ENCODE measurements around the gene BARX1. TPM values are rescaled to one million over a fixed set of nuclear protein-coding genes. Genes with fewer than 3 reads are reported as not detected.

Gene BARX1
- total RNA-seq, 4 donors from 2014 or later, result 0.28 to 0.67 TPM; not detected in 2

- H3K27me3 ChIP-seq, result peaks cover 52 to 62% of the 10 kb centered on the region in 2 donors
- no peak overlapping the region for H3K27ac ChIP-seq
- no peak overlapping the region for H3K4me3 ChIP-seq
- peaks cover 0 to 6% of the 10 kb centered on the region in 2 donors for H3K4me1 ChIP-seq
- no peaks in the 10 kb centered on the region for H3K9me3 ChIP-seq
- TF ChIP-seq CTCF (IDR thresholded peaks at IDR 0.05) (no peak), POLR2A (IDR thresholded peaks at IDR 0.05) (no peak)
- no peak for DNase-seq
- no peaks in the 10 kb centered on the region for H3K36me3 ChIP-seq
- intact Hi-C loops (cut with DNase I; ENCODE audit: low total_unique reads), result no loop called here
Measured at GRCh38 chr9:93958819-93959682, 3.9 kb upstream of the BARX1 start.

GRCh38 chr9:93958121-93958818, 3.1 kb upstream of the BARX1 start:
- Histone ChIP-seq H3K9me3 (no peaks in the 10 kb centered on the region), H3K4me3 (no peak overlapping the region), H3K27ac (no peak overlapping the region), H3K36me3 (no peaks in the 10 kb centered on the region), H3K27me3 (peaks cover 59 to 70% of the 10 kb centered on the region in 2 donors), H3K4me1 (peaks cover 0 to 6% of the 10 kb centered on the region in 2 donors)
- DNase-seq, result no peak
- no peak for TF ChIP-seq CTCF (IDR thresholded peaks at IDR 0.05)
- TF ChIP-seq POLR2A (IDR thresholded peaks at IDR 0.05), result no peak
- intact Hi-C loops (cut with DNase I; ENCODE audit: low total_unique reads), result no loop called here

GRCh38 chr9:93955981-93956784, 1.0 kb upstream of the BARX1 start:
- H3K36me3 ChIP-seq, result no peaks in the 10 kb centered on the region
- no peak overlapping the region for H3K27ac ChIP-seq
- no peak for TF ChIP-seq POLR2A (IDR thresholded peaks at IDR 0.05)
- TF ChIP-seq CTCF (IDR thresholded peaks at IDR 0.05), result no peak
- no peaks in the 10 kb centered on the region for H3K9me3 ChIP-seq
- peaks cover 0 to 24% of the 10 kb centered on the region in 2 donors for H3K4me1 ChIP-seq
- intact Hi-C loops (cut with DNase I; ENCODE audit: low total_unique reads), result no loop called here
- no peak for DNase-seq
- peaks cover 69 to 82% of the 10 kb centered on the region in 2 donors for H3K27me3 ChIP-seq
- H3K4me3 ChIP-seq, result no peak overlapping the region

- Histone ChIP-seq H3K27me3 (peaks cover 66 to 80% of the 10 kb centered on the region in 2 donors), H3K4me1 (peaks cover 0 to 25% of the 10 kb centered on the region in 2 donors), H3K9me3 (no peaks in the 10 kb centered on the region), H3K36me3 (no peaks in the 10 kb centered on the region), H3K4me3 (no peak overlapping the region), H3K27ac (no peak overlapping the region)
- TF ChIP-seq POLR2A (IDR thresholded peaks at IDR 0.05) (no peak), CTCF (IDR thresholded peaks at IDR 0.05) (no peak)
- intact Hi-C loops (cut with DNase I; ENCODE audit: low total_unique reads), result no loop called here
- DNase-seq, result no peak
Measured at GRCh38 chr9:93954434-93955061, 607 bp downstream of the BARX1 start.
